22Rv1 (cell line): Measurements from ENCODE around the gene PLAAT2.
"Not testable (repeated sequence)": the region's sequence is repeated elsewhere in the genome, so short reads cannot be mapped to it uniquely, and the experiment has no call there.

Source experiments
- CTCF ChIP-seq: fragments of 450-650 bp; IDR thresholded peaks from 2 replicates; pipeline ENCODE4 v1.5.1; 2017; ENCODE audit warnings: mild to moderate bottlenecking
- ZFX ChIP-seq: fragments of 450-650 bp; IDR thresholded peaks from 2 replicates; pipeline ENCODE4 v1.6.1; 2017; ENCODE audit warnings: antibody characterized with exemption, borderline replicate concordance

DNA sequence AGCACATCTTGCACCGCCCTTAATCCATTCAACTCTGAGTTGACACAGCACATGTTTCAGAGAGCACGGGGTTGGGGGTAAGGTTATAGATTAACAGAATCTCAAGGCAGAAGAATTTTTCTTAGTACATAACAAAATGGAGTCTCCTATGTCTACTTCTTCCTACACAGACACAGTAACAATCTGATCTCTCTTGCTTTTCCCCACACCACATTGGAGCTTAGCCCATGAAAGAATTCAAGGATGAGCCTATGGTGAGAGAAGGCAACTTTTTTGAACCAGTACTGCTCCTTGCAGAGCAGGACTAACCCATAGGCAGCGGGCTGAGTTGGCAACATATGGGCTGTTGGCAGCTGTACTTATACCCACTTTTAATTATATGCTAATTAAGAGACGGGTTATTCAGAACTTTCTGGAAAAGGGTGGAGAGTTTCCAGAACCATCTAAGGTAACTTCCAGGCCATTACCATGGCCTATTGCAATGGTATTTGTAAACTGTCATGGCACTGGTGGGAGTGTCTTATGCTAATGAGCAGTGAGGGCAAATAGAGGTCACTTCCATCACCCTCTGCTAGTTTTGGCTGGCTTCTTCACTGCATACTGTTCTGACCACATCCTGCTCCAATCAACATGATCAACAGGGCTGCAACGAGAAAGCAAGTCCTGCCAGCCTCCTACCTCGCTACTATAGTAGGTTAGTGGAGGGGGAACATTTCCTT is 31.9 kb downstream of the PLAAT2 start:
- TF ChIP-seq CTCF, ZFX: not testable (repeated sequence)
